HTERT RPE-1 (cell line): ENCODE results near the gene NKX2-3.

Source experiments
- in situ Hi-C: fragments of 300-500 bp; cut with MboI; formaldehyde crosslinking; loops from 4 replicates; pipeline ENCODE4 v1.14.3; 2020; ENCODE audit warnings: low sequenced_read_pairs

Gene NKX2-3

GRCh38 chr10:99537989-99538917, 5.5 kb downstream of the NKX2-3 start:
- in situ Hi-C loops, result no loop called here

- in situ Hi-C loops, result no loop called here
These were observed 6.4 kb downstream of the NKX2-3 start for GRCh38 chr10:99539120-99539519.

- in situ Hi-C loops, result no loop called here
These were observed 7.1 kb downstream of the NKX2-3 start for GRCh38 chr10:99539820-99540219.

DNA sequence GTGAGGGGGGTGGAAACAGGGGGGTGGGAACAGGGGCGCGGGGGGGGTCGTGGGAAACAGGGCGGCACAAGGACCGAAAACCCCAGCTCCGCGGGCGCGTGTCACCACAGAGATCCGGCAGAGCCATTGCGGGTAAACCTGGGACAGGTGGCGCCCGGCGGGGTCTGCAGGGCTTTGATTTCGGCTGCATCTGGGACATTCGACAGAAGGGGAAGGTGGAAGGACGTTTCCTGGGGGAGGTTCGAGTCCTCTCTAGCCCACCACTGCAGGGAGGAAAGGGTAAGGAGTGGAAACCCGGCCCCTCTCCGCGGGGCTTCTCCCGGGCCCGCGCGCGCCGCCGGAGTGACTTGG, 7.5 kb downstream of the NKX2-3 start:
- in situ Hi-C loops, result no loop called here

DNA sequence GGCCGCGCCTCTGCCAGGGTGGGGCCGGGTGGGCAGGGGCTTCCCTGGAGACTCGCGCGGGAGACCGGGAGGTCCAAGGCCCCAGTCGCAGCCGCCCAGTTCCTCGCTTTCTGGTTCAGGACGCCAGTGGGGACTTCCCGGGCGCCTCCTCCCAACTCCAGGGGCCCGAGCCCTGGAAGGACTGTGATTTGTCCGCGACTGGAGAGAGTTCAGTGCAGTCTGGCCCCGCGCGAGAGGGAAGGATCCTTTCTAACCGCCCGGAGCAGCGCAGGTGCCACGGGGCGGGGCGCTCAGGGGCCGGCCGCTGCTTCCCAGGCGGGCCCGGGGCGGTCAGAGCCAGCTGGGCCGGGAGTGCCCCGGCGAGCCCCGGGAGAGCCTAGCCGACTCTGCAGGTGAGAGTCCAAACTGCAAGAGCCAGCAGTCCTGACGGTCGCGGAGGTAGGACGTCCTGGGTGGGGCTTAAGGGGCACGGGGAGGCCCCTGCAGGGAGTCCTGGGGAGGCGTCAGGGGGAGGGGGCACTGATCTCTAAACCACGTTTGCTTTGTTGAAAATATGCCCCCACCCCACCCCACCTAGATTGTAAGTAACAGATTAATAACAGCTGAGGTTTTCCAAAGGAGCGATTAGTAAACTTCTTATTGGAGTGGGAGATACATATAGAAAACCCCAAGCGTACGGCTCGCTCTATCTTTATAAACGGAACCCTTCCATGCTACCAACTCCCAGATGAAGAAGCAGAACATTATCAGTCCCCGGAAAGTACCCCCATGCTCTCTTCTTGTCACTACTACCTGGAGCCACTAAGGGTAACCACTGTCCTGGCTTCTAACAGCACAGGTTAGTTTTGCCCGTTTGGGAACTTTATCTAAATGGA, 8.2 kb downstream of the NKX2-3 start:
- in situ Hi-C loops, result no loop called here

DNA sequence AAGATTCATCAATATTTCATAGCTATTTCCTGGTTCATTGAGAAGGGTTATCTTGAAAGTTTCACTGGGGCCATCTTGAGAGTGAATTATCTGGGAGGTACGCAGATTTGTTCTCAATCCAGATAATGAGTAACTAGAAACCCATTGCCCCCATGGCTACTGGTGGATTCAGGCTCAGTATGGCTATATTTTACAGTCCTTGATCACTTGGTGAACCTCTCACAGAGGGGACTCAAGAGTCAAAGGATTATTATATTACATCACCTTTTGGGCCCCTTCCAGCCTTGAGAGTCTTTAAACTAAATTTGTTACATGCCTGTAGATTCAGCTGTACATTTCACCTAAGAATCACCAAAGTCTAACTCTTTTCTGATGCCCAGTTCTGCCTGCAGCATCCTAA, 11.6 kb downstream of the NKX2-3 start:
- in situ Hi-C loops, result no loop called here

DNA sequence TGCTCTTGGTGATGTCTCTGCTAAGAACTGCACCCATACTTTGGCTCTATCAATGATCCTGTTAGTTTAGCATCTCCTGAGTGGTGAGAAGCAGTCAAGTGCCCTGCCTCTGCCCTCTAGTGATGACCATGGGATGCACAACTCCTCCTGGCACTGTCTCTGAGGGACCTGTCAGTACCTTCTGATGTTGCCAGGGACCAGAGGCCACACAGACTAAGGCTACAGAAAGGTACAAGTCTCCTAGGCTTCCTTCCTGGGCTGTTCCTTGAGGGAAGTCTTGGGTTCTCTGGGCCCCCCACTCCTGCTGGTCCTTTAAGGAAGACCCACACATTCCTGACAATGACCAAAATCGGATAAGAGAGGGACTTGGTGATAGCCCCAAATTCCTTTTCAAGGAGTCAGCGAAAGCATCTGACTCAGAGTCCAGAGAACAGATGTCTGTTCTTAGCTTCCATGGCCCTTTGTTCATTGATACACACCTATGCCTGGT, 15.3 kb downstream of the NKX2-3 start:
- in situ Hi-C loops, result no loop called here

DNA sequence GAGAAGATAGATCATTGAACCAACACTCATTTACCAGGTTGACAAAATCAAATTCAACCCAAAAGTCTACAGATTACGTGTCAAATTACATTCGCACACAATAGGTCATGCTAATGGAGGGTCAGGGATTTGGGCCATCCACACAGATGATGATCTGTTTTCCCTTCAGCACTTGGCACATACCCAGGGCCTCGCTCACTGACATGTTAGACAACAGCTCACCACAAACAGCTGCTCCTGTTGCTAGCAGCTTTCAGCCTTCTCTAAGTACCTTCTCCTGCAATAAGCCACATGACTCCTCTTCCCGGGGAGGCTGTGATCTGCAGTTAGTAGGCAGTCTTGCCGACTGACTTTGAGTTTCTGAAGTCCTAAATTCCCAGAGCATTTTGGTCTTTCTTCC, 18.4 kb downstream of the NKX2-3 start:
- in situ Hi-C loops, result no loop called here

DNA sequence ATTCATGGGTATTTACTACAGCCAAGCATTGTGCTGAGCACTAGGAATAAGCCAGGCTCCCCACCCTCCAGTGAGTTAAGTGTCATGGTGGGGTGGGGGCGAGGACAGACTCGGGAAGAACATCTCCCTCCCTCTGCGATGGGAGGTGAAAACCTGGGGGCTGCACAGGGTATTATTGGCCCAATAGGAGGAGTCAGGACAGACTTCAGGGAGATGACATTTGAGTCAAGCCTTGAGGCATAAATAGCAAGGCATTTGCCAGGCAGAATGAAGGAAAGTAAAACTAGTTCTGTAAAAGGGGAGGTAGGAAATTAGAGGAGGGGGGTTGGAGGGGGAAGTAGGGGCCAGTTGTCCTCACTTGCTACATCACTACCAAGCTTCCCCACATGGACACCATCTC, 18.9 kb downstream of the NKX2-3 start:
- in situ Hi-C loops, result no loop called here

DNA sequence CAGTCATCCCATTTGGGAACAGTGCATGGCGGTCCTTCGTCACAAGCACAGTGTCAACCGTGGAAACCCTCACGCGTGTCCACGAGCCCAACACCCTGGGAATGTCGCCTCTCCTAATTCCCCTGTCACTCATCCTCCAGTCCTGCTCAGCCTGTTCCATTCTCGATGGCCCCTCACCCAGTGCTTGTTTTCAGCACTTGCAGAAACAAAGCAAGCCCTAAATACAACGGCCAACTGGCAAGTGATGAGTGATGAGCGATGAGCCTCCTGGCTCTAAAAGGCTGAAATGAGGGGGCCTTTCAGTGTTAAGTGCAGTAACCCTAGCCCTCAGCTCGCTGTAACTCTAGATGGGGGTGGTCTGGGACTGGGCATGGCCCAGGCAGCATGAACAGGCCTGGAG, 22.6 kb downstream of the NKX2-3 start:
- in situ Hi-C loops, result no loop called here

DNA sequence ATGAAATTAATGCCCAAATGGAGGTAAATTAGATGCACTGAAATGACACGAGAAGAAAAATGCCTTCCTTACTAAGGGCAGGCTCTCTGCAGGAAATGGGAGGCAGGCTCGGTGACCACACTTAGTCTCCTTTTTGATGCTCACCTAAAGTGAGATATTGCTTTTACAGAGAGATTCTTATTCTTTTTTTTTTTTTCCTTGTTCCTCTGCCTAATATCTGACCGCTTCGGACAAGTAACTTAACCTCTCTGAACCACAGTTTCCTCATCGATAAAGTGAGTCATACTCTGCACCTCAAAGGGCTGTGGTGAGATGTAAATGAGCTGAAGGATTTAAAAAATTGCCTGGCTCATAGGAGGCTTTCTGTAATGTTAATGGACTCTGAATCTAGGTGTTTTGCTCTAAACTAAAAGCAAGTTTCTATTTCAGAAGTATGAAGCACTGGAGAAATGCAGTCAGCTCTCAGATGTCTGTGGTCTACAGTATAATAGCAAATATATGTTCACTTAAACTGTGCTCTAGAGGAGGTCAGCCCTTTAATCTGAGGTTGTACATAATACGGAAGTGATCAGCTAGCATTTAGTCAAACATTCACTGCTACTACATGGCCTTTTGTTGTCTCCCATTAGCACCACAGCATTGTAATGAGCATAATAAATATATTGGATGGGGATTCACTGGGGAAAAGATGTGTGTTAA, 23.2 kb downstream of the NKX2-3 start:
- in situ Hi-C loops, result no loop called here

DNA sequence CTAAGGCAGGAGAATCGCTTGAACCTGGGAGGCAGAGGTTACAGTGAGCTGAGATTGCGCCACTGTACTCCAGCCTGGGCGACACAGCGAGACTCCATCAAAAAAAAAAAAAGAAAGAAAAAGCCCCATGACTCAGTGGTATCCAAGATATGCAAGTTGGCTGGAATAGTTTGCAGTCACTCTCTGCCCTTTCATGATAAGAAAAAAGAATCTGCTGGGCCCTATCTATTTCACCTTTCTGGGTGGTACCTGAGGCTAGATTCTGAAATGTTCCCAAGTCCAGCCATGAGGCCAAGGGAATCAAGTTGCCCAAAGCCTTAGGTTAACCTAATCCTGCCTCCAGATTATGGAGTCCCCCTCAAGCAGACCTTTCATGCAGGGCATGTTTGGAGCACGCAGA, 24.3 kb downstream of the NKX2-3 start:
- in situ Hi-C loops, result no loop called here

DNA sequence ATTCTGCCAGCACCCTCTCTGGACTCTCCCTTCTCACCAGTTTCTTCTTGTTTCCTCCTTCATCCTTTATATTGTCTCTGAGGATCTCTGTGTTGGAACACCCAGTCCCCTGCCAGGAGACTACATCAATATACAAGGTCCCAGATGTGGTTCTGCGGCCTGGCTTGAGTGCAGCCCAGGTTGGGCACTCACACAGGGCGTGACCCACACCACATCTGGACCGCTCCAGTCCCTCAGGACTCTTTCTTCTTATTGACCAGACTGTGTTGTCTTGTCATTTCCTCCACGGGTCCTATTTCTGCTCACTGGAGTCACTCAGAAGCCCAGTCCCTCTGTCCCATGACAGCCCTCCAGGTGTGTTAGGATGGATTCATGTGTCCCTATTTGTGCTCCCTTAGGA, 26.0 kb downstream of the NKX2-3 start:
- in situ Hi-C loops, result no loop called here

GRCh38 chr10:99560277-99561126, 27.8 kb downstream of the NKX2-3 start:
- in situ Hi-C loops, result no loop called here

GRCh38 chr10:99562631-99563030, 29.9 kb downstream of the NKX2-3 start:
- in situ Hi-C loops, result no loop called here

DNA sequence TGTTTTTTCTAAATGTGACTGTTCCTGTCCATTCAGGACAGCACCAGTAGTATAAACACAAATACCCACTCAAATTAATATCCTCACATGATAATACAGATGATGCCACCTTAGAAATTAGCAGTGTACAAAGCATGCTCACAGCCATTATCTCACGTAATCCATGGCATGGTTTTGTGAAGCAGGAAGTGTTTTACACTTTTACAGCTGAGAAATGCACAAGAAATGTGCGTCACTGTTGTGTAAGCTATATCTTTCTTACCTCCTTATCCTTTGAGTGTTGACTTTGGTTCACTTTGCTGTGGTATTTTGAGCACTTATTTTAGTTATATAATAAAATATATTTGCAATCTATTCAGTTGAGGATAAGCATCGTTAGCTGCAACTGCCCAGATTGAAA, 31.6 kb downstream of the NKX2-3 start:
- in situ Hi-C loops, result no loop called here

DNA sequence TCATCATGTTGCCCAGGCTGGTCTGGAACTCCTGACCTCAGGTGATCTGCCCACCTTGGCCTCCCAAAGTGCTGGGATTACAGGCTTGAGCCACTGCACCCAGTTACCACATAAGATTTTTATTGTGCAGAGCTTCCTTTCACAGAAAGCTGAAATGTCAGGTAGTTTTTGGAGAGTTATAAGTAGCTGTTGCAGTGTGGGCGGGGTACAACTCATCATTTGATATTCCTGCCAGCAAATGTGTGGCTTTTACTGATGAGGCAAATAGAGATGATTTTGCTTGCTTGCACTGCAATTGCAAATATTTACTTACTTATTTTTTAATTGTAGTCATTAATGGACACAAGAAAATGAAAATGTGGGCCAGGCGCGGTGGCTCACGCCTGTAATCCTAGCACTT, 32.4 kb downstream of the NKX2-3 start:
- in situ Hi-C loops, result no loop called here

DNA sequence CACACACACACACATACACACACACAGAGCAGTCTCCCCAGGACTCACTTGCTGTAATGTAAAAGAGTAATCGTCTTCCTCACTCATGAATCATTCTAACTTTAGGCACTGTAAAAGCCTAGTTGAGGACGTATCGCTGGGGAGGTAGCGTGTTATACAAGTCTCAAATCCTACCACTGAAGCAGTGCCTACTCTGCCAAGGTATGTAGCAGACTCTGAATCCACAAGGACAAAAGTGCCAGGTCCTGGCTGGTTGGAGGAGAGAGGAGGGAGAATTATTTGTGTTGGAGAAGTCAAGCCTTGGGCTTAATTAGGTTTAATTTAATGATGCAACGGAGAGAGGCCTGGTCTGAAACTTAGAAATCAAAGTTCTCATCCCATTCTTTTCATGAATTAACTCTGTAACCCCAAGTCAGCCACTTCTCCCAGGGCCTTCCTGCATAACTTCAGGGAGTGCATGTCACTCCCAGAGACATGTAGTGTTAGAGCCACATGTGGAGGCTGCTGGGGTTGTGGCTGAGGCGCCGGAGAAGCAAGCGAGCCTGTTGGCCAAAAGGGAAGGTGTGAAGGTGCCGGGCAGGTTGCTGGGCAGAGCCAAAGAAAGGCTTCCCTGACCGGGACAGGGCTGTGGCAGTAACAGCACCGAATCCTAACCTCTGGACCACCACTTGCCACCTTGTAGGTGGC, 36.7 kb downstream of the NKX2-3 start:
- in situ Hi-C loops, result no loop called here

DNA sequence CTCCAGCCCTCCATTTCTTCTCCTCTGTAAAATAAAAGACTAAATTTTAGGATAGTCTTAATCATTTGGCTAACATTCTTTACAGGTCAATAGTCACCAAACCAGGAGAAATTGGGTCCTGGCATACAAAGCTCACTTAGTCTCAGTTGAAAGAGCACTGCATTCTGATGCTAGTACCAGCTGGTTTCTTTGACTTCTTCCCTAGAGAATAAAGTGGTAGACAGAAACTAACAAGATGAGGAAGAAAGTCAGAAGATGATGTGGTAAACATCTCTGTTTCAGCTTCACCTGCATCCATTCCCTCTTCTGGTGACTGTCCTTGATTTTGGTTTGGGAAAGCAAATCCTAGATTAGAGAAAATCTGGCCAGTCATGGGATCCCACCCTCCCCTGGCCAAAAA, 37.2 kb downstream of the NKX2-3 start:
- in situ Hi-C loops, result no loop called here

DNA sequence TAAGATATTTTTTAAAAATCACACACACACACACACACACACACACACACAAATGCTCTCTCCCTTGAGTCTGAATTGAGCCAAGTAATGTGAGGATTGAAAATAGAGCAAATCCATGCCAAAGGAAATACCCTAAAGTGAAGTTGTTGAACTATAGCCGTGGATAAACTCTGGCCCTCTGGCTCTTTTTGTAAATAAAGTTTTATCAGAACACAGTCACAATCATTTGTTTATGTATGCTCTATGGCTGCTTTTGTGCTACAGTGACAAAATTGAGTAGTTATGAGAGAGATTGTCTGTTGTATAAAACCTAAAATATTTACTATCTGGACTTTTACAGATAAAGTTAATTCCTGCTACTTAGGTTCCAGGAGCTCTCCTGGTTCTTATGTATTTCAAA, 39.1 kb downstream of the NKX2-3 start:
- in situ Hi-C loops, result no loop called here
